MM.1S (cell line): Measurements from ENCODE around the gene BRD9.

Source experiments
- DNase-seq: peaks from one replicate; pipeline ENCODE4 v3.0.0-alpha.2; 2015
- H2AFZ ChIP-seq: fragments of 300-600 bp; sonication (generic); 2 replicates; pipeline ENCODE4 v1.6.0; 2016; ENCODE audit warnings: antibody characterized with exemption, low read length
- H3F3A ChIP-seq: fragments of 300-600 bp; sonication (generic); 2 replicates; pipeline ENCODE4 v1.6.1; 2016; ENCODE audit warnings: mild to moderate bottlenecking, antibody characterized with exemption, low read length, moderate library complexity, mixed read lengths; ENCODE audit not compliant: insufficient read depth
- H3K27ac ChIP-seq: fragments of 300-600 bp; sonication (generic); 2 replicates; pipeline ENCODE4 v1.5.1; 2016; ENCODE audit warnings: mild to moderate bottlenecking, low read length
- H3K27me3 ChIP-seq: fragments of 300-600 bp; sonication (generic); replicated peaks from 2 replicates; pipeline ENCODE4 v1.6.0; 2016; ENCODE audit warnings: low read length; ENCODE audit not compliant: insufficient read depth
- H3K36me3 ChIP-seq: fragments of 300-600 bp; sonication (generic); replicated peaks from 2 replicates; pipeline ENCODE4 v1.6.1; 2016; ENCODE audit warnings: mild to moderate bottlenecking, low read length, mixed read lengths; ENCODE audit not compliant: insufficient read depth
- H3K4me1 ChIP-seq: fragments of 300-600 bp; sonication (generic); 2 replicates; pipeline ENCODE4 v1.6.1; 2016; ENCODE audit warnings: low read length, mixed read lengths
- H3K4me2 ChIP-seq: fragments of 300-600 bp; sonication (generic); 2 replicates; pipeline ENCODE4 v1.6.0; 2016; ENCODE audit warnings: low read depth, low read length
- H3K4me3 ChIP-seq: fragments of 300-600 bp; sonication (generic); 2 replicates; pipeline ENCODE4 v1.5.1; 2016; ENCODE audit warnings: low read length, mixed read lengths
- H3K79me2 ChIP-seq: fragments of 300-600 bp; sonication (generic); 2 replicates; pipeline ENCODE4 v1.6.1; 2016; ENCODE audit warnings: mixed run types, low read length, mixed read lengths
- H3K9ac ChIP-seq: fragments of 300-600 bp; sonication (generic); 2 replicates; pipeline ENCODE4 v1.6.1; 2016; ENCODE audit warnings: low read length, mixed read lengths
- H3K9me2 ChIP-seq: fragments of 300-600 bp; sonication (generic); replicated peaks from 2 replicates; pipeline ENCODE4 v1.6.1; 2016; ENCODE audit warnings: mild to moderate bottlenecking, low read length, mixed read lengths; ENCODE audit not compliant: insufficient read depth
- H3K9me3 ChIP-seq: fragments of 300-600 bp; sonication (generic); replicated peaks from 2 replicates; pipeline ENCODE4 v1.6.1; 2016; ENCODE audit warnings: mild to moderate bottlenecking, low read length, mixed read lengths; ENCODE audit not compliant: insufficient read depth
- H4K20me1 ChIP-seq: fragments of 300-600 bp; sonication (generic); 2 replicates; pipeline ENCODE4 v1.6.1; 2016; ENCODE audit warnings: mild to moderate bottlenecking, low read length, moderate library complexity, mixed read lengths; ENCODE audit not compliant: insufficient read depth
- CTCF ChIP-seq: fragments of 300-600 bp; sonication (generic); IDR thresholded peaks from 2 replicates; pipeline ENCODE4 v1.5.1; 2016; ENCODE audit warnings: antibody characterized with exemption, low read length, mixed read lengths
- EZH2 ChIP-seq: fragments of 300-600 bp; sonication (generic); optimal IDR thresholded peaks from 2 replicates; pipeline ENCODE3; 2017; ENCODE audit warnings: low read depth, mild to moderate bottlenecking, antibody characterized with exemption, low read length, mixed read lengths
- EZH2phosphoT487 ChIP-seq: fragments of 300-600 bp; sonication (generic); IDR thresholded peaks from 2 replicates; pipeline ENCODE4 v1.6.1; 2018; ENCODE audit warnings: antibody characterized with exemption, low read length

Gene BRD9

GRCh38 chr5:908172-908571 lies 15.6 kb upstream of the BRD9 start:
- TF ChIP-seq CTCF, result no peak
- TF ChIP-seq EZH2phosphoT487, result no peak
- no peak for TF ChIP-seq EZH2
- H3K4me1 ChIP-seq, result no peaks in the 10 kb centered on the region
- no peak overlapping the region for H2AFZ ChIP-seq
- no peaks in the 10 kb centered on the region for H4K20me1 ChIP-seq
- no peaks in the 10 kb centered on the region for H3K9me3 ChIP-seq
- H3K9ac ChIP-seq, result no peak overlapping the region
- DNase-seq, result no peak
- no peaks in the 10 kb centered on the region for H3K9me2 ChIP-seq
- H3K79me2 ChIP-seq, result peaks cover 42% of the 10 kb centered on the region
- H3K4me2 ChIP-seq, result no peak overlapping the region
- H3K27ac ChIP-seq, result no peak overlapping the region
- H3K36me3 ChIP-seq, result peaks cover 33% of the 10 kb centered on the region; the same call in 1 of the 2 replicates
- no peak overlapping the region for H3K4me3 ChIP-seq
- no peaks in the 10 kb centered on the region for H3K27me3 ChIP-seq
- H3F3A ChIP-seq, result no peaks in the 10 kb centered on the region

- Histone ChIP-seq H2AFZ (no peak overlapping the region), H3K9ac (no peak overlapping the region), H4K20me1 (no peaks in the 10 kb centered on the region), H3K27ac (no peak overlapping the region), H3K4me1 (no peaks in the 10 kb centered on the region), H3F3A (no peaks in the 10 kb centered on the region), H3K79me2 (peaks cover 38% of the 10 kb centered on the region), H3K9me3 (no peaks in the 10 kb centered on the region), H3K9me2 (no peaks in the 10 kb centered on the region), H3K4me3 (no peak overlapping the region), H3K4me2 (no peak overlapping the region), H3K27me3 (no peaks in the 10 kb centered on the region), H3K36me3 (peaks cover 33% of the 10 kb centered on the region; the same call in 1 of the 2 replicates)
- no peak for DNase-seq
- TF ChIP-seq CTCF (no peak), EZH2phosphoT487 (no peak), EZH2 (no peak)
These were observed 14.8 kb upstream of the BRD9 start for GRCh38 chr5:907366-907910.

- H3K36me3 ChIP-seq, result peaks cover 39% of the 10 kb centered on the region
- H3K9ac ChIP-seq, result no peak overlapping the region
- no peaks in the 10 kb centered on the region for H3K9me3 ChIP-seq
- H3K4me3 ChIP-seq, result no peak overlapping the region
- H3K27ac ChIP-seq, result no peak overlapping the region
- no peak for DNase-seq
- H3F3A ChIP-seq, result 0 out of 2 replicates have a peak, but pooled peaks cover 4% of the 10 kb centered on the region
- H2AFZ ChIP-seq, result no peak overlapping the region
- TF ChIP-seq EZH2phosphoT487 (no peak), CTCF (no peak), EZH2 (no peak)
- no peak overlapping the region for H3K4me2 ChIP-seq
- H3K4me1 ChIP-seq, result no peaks in the 10 kb centered on the region
- no peaks in the 10 kb centered on the region for H4K20me1 ChIP-seq
- H3K9me2 ChIP-seq, result no peaks in the 10 kb centered on the region
- H3K27me3 ChIP-seq, result no peaks in the 10 kb centered on the region
- H3K79me2 ChIP-seq, result peaks cover 48% of the 10 kb centered on the region
These were observed 12.6 kb upstream of the BRD9 start for GRCh38 chr5:905139-905642.
